ENCODE data around the gene YLPM1.

The YLPM1 gene

DNA sequence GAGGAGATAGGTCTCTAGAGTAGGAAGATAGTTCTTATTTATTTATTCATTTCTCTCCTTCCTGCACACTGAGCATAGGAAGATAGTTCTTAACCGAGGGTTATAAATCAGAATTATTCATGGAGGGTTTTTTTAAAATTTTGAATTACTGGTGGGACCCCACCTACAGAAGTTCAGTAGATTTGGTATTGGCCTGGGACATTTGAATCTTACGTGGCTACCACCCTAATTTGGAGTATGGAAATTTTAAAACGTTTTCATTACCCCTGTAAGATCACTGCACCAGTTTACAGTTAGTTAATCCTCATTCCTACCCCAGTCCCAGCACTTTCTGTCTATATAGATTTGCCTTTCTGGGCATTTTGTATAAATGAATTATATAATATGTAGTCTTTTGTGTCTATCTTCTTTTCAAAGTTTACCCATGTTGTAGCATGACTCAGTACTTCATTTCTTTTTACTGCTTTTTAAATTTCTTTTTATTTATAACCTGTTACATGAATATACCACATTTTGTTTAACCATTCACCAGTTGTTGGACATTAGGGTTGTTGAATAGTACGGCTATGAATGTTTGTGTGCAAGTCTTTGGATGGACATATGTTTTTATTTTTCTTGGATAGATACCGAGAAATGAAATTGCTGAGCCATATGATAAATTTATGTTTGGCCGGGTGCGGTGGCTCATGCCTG is 44.9 kb downstream of the YLPM1 start:
- H3K27me3 Mint-ChIP-seq (ENCODE audit: low read depth), result no peaks in the 10 kb centered on the region
- H3K36me3 Mint-ChIP-seq (ENCODE audit: low read depth), result peaks cover 41% of the 10 kb centered on the region
- no peaks in the 10 kb centered on the region for H3K9me3 Mint-ChIP-seq
- H3K27ac Mint-ChIP-seq, result no peak overlapping the region
- no peaks in the 10 kb centered on the region for H3K4me1 Mint-ChIP-seq (ENCODE audit: low read depth)
- no peak overlapping the region for H3K4me3 Mint-ChIP-seq

DNA sequence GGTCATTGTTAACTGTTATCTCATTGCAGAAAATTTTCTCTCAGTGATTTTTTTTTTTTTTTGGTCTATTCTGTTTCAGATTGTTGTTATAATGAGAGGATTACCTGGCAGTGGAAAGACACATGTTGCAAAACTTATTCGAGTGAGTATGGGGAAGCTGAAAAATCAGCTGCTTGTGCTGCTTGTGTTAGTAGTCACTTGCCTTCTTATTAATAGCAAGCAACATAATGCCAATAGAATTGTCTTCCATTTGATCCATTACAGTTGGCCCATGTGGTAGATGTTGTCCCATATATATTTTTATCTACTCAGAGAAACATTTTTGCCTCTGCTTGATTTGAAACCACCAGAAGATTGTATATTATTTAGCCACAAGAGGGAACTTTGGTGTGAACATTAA is 53.0 kb downstream of the YLPM1 start:
- Mint-ChIP-seq H3K36me3 (ENCODE audit: low read depth) (peaks cover 65% of the 10 kb centered on the region), H3K9me3 (no peaks in the 10 kb centered on the region), H3K27ac (no peak overlapping the region), H3K27me3 (ENCODE audit: low read depth) (no peaks in the 10 kb centered on the region), H3K4me3 (no peak overlapping the region), H3K4me1 (ENCODE audit: low read depth) (peaks cover 14% of the 10 kb centered on the region)

DNA sequence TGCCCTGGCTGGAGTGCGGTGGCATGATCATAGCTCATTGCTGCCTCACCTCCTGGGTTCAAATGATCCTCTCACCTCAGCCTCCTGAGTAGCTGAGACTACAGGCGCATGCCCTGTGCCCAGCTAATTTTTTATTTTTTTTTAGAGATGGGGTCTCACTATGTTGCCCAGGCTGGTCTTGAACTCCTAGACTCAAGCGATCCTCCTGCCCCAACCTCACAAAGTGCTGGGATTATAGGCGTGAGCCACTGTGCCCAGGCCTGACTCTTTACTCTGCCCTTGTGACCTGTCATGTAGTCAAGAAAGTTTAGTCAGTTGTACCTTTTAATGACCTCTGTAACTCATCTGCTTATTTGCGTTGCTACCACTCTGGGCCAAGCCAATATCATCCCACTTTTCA is 57.2 kb downstream of the YLPM1 start:
- H3K27ac Mint-ChIP-seq, result no peak overlapping the region
- no peaks in the 10 kb centered on the region for H3K27me3 Mint-ChIP-seq (ENCODE audit: low read depth)
- H3K4me3 Mint-ChIP-seq, result no peak overlapping the region
- H3K9me3 Mint-ChIP-seq, result no peaks in the 10 kb centered on the region
- peaks cover 52% of the 10 kb centered on the region for H3K36me3 Mint-ChIP-seq (ENCODE audit: low read depth)
- H3K4me1 Mint-ChIP-seq (ENCODE audit: low read depth), result peaks cover 8% of the 10 kb centered on the region

DNA sequence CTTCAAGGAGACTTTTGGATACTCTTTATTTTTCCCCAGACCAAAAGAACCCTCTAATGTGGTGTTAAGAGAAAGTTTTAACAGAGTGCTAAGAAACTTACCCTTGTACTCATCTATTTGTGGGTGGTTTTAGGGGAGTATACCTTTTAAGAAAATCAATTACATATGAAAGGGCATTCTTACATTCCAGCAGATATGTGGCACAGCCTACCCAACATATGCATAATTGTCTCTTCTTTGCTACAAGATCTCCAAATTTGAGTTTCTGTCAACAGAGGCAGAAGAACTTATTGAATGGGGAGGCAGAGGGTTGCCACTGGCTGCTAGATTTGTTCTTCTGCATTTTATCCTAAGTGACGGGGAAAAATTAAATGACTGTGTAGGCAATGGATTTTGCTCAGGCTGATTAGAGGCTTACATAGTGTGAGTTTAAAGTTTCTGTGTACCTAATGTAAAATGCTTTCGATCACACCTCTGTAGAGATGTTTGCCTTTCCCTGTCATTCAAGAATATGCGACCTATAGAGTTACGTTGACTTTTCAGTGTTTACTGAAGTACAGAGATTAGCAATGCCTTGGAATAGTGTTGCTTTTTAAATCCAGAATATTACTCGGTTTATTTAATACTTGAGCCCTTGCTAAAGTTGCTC is 58.3 kb downstream of the YLPM1 start:
- Mint-ChIP-seq H3K27ac (no peak overlapping the region), H3K36me3 (ENCODE audit: low read depth) (peaks cover 44% of the 10 kb centered on the region), H3K9me3 (no peaks in the 10 kb centered on the region), H3K4me3 (no peak overlapping the region), H3K4me1 (ENCODE audit: low read depth) (peaks cover 6% of the 10 kb centered on the region), H3K27me3 (ENCODE audit: low read depth) (no peaks in the 10 kb centered on the region)

DNA sequence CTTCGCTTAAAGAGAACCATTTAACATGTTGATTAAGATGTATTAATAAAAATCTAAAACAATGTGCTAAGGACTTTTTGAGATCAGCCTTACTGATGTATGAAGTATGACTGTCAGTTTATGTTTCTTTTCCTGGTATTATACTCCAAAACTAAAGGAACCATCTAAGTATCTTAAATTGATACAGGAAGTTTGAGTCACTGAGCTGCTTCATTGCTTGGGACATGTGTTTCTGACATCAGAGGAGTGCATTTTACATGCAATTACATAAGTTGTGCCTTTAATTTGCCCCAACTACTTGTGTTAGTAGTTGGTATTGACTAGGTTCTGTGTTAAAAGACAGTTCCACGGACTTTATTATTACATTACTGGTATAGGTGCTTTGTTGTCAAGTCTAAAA is 61.9 kb downstream of the YLPM1 start:
- Mint-ChIP-seq H3K9me3 (no peaks in the 10 kb centered on the region), H3K27me3 (ENCODE audit: low read depth) (no peaks in the 10 kb centered on the region), H3K4me1 (ENCODE audit: low read depth) (peaks cover 8% of the 10 kb centered on the region), H3K4me3 (no peak overlapping the region), H3K36me3 (ENCODE audit: low read depth) (peaks cover 40% of the 10 kb centered on the region), H3K27ac (no peak overlapping the region)

DNA sequence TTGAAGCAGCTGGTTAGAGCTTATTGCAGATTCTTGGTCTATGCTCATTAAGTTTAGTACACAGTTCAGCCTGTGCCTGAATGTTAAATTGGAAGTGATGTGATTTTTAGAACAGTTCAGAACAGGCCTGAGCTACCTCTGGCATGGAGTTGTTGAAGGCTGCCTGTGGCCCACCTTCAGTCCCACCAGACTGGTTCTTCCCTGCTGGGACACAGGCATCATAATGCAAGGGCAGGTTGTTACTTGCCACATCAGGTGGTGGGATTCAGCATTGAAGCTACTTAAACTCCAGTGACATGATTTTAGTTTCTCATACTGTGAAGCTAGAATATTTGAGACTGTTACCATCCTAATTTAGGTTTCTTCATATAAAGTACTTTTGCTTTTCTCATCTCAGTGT is 63.5 kb downstream of the YLPM1 start:
- Mint-ChIP-seq H3K27ac (no peak overlapping the region), H3K4me3 (no peak overlapping the region), H3K27me3 (ENCODE audit: low read depth) (no peaks in the 10 kb centered on the region), H3K4me1 (ENCODE audit: low read depth) (peaks cover 7% of the 10 kb centered on the region), H3K9me3 (no peaks in the 10 kb centered on the region), H3K36me3 (ENCODE audit: low read depth) (peaks cover 35% of the 10 kb centered on the region)

DNA sequence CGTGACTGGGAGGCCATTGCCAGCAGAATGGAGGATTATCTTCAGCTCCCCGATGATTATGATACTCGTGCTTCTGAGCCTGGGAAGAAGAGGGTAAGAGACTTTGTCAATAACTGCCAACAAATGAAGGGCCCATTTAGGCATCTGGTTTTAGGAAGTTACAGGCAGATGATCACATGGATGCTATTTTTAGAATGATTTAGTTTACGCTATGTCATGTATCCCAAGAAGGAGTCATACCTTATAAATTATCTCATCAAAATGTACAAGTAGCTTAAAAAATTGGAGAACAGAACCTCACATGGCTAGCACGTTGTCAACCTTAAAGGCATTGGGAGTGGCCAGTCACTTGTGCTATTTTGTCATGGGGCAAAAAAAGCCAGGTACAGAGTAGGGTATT is 66.1 kb downstream of the YLPM1 start:
- H3K4me1 Mint-ChIP-seq (ENCODE audit: low read depth), result peaks cover 7% of the 10 kb centered on the region
- H3K27ac Mint-ChIP-seq, result no peak overlapping the region
- H3K36me3 Mint-ChIP-seq (ENCODE audit: low read depth), result peaks cover 31% of the 10 kb centered on the region
- H3K9me3 Mint-ChIP-seq, result no peaks in the 10 kb centered on the region
- no peak overlapping the region for H3K4me3 Mint-ChIP-seq
- no peaks in the 10 kb centered on the region for H3K27me3 Mint-ChIP-seq (ENCODE audit: low read depth)

DNA sequence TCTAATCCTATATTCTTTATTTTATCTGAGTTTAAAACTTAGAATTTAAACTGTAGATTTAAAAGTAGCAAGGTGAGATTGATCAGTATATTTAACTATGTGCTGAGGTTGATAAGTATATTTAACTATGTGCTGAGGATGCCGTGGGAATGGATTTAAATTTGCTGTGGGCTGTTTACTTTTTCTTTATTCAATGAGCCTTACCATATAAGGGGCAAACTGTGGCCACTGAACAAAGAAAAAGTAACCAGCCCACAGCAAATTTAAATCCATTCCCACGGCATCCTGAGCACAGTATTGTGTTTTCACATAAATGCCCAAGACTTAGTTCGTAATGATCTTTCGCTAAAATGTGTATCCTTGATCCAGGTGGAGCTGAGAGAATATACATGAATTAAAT is 69.7 kb downstream of the YLPM1 start:
- Mint-ChIP-seq H3K9me3 (no peaks in the 10 kb centered on the region), H3K4me3 (no peak overlapping the region), H3K27me3 (ENCODE audit: low read depth) (no peaks in the 10 kb centered on the region), H3K36me3 (ENCODE audit: low read depth) (peaks cover 40% of the 10 kb centered on the region), H3K27ac (no peak overlapping the region), H3K4me1 (ENCODE audit: low read depth) (peaks cover 28% of the 10 kb centered on the region)

DNA sequence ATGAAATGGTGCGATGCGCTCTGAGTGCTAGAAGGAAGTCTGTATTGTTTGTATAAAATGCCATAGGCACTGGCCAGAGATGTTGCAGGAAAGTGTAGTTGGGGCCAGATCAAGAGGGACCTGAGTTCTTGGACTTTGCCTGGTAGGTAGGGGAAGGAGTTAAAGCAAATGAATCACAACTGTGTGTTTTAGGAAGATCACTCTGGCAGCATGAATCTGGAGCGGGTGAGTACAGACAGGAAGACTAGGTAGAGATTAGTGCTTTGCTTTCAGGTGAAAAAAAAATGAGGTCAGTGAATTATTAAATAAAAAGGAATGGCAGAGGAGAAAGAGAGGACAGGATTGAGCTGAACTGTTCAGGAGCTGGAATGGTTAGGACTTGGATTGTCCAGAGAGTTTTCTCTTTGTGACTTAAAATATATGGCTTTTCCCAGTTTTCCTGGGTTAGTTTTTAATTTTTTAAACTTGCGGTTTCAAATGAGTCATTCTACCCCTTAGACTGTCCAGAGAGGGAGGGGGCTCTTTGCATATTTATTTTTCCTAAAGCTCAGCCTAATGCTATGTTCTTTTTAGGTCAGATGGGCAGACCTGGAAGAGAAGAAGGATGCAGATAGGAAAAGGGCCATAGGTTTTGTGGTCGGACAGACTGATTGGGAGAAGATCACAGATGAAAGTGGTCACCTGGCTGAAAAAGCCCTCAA is 71.7 kb downstream of the YLPM1 start:
- peaks cover 33% of the 10 kb centered on the region for H3K36me3 Mint-ChIP-seq (ENCODE audit: low read depth)
- H3K4me1 Mint-ChIP-seq (ENCODE audit: low read depth), result peaks cover 34% of the 10 kb centered on the region
- H3K4me3 Mint-ChIP-seq, result no peak overlapping the region
- no peaks in the 10 kb centered on the region for H3K9me3 Mint-ChIP-seq
- no peaks in the 10 kb centered on the region for H3K27me3 Mint-ChIP-seq (ENCODE audit: low read depth)
- H3K27ac Mint-ChIP-seq, result peak overlapping the region; percentile 18

DNA sequence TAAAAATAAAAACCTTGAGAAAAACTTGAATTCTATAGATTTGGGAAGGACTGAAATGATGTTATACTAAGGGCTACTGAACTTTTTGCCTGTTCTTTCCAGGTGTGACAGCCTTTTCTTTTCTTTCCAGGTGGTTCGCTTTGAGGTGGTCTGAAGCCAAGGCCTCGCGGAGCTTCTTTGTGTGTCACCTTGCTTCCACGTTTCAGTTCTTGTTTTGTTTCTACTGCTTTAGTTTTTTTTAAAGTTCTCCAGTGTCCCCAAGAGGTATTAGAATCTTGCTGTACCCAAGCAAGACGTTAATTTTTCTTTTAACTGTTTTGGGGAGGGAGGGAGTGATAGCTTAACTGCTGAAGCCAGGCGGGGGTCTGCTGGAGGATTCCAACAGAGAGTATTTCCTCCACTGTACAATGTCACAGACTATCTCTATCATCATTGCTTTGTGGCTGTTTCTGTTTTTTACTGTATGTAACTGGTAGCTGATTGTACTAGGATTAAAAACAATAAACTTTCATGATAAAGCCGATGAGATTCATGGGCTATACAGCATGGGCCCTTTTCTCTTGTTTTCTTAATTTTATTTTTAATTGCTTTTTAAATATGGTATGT is 72.6 kb downstream of the YLPM1 start:
- Mint-ChIP-seq H3K36me3 (ENCODE audit: low read depth) (peaks cover 32% of the 10 kb centered on the region), H3K4me3 (no peak overlapping the region), H3K4me1 (ENCODE audit: low read depth) (peaks cover 43% of the 10 kb centered on the region), H3K27ac (peak overlapping the region; percentile 81), H3K27me3 (ENCODE audit: low read depth) (no peaks in the 10 kb centered on the region), H3K9me3 (no peaks in the 10 kb centered on the region)

DNA sequence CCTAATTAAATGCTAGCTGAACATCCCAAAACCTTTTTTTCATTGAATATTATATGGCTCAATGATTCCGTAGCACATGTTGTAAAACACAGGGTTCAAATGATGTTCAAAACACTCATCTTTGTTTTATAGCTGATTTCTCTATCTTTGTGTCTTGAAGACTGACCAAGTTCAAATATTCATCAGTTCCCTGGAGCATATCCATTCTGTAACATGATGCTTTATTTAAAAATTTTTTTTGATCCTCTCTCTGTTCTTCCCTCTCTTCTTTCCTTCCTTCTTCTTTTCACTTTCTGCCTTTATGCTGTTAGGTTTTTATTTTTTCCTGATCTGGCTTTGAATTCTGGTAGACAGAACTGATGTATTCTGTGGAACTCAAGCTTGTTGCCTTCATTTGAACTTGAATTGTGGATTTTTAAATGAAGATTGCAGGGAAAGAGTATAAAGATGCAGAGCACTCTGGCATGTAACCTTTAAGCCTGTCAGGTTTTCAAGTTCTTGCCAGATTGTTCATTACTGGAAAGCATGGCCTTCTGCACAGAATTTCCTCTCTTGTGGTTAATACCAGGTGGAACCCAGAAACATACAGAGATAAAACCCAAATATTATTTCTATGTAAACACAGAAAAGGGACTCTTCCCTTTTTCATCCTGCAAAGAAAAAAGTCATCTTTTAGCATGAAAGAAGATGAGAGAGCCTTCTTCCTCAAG is 73.3 kb downstream of the YLPM1 start:
- H3K27ac Mint-ChIP-seq, result peak overlapping the region; percentile 97
- peaks cover 32% of the 10 kb centered on the region for H3K36me3 Mint-ChIP-seq (ENCODE audit: low read depth)
- H3K4me3 Mint-ChIP-seq, result peak overlapping the region; percentile 64
- no peaks in the 10 kb centered on the region for H3K27me3 Mint-ChIP-seq (ENCODE audit: low read depth)
- no peaks in the 10 kb centered on the region for H3K9me3 Mint-ChIP-seq
- H3K4me1 Mint-ChIP-seq (ENCODE audit: low read depth), result peaks cover 49% of the 10 kb centered on the region

DNA sequence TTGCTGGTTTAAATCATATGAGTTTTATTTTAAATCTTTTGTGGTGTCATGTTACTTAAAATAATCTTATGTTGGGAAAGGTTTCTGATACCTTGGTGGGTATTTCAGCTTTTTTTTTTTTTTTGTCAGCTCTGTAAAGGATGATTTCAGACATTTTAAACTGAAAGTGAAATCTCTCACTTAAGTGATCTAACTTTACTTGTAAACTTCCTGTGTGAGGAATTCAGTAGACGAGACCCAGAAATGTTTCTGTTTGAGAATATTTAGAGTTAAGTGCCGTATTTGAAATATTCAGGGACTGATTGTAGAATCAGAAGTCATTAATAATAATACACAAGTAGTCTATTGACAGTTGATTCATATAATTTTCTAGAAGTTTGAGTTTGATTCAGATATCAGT is 75.0 kb downstream of the YLPM1 start:
- peak overlapping the region; percentile 78 for H3K4me3 Mint-ChIP-seq
- H3K27me3 Mint-ChIP-seq (ENCODE audit: low read depth), result no peaks in the 10 kb centered on the region
- H3K36me3 Mint-ChIP-seq (ENCODE audit: low read depth), result peaks cover 33% of the 10 kb centered on the region
- peaks cover 57% of the 10 kb centered on the region for H3K4me1 Mint-ChIP-seq (ENCODE audit: low read depth)
- no peaks in the 10 kb centered on the region for H3K9me3 Mint-ChIP-seq
- H3K27ac Mint-ChIP-seq, result peak overlapping the region; percentile 97

DNA sequence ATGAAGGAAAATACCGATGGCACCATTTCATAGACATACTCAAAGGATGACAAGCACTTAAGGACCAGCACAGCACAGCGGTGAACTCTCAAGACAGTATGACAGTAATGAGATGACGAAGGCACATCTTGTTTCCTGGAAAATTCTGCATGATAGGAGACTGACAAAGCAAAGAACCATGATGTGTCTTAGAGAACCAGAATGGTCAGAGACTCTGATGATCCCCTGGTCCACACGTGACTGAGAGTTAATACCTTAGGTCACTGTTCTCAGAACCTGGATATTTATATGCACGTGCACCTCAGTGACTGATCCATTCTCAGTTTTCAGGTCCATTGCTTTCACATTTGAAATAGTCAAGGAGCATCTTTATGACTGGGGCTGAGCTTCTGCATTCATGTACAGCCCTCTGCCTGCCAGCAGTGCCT is 77.5 kb downstream of the YLPM1 start:
- Mint-ChIP-seq H3K36me3 (ENCODE audit: low read depth) (peaks cover 24% of the 10 kb centered on the region), H3K4me3 (peak overlapping the region; percentile 17), H3K4me1 (ENCODE audit: low read depth) (peaks cover 49% of the 10 kb centered on the region), H3K9me3 (no peaks in the 10 kb centered on the region), H3K27me3 (ENCODE audit: low read depth) (no peaks in the 10 kb centered on the region), H3K27ac (peak overlapping the region; percentile 89)

Data from T-helper 1 cell treated with Interleukin-12 subunit alpha and Interleukin-12 subunit beta and Interleukin-4 antibody, amounts not matched to agents 30 μg/mL and 1 μg/mL, for 36 hours (primary cell).